ENCODE measurements around the gene MARCKSL1. TPM values are rescaled to one million over a fixed set of nuclear protein-coding genes. Genes with fewer than 3 reads are reported as not detected.
"Not testable (repeated sequence)": the region's sequence is repeated elsewhere in the genome, so short reads cannot be mapped to it uniquely, and the experiment has no call there.

The MARCKSL1 gene
- polyA plus RNA-seq, 2 donors: 3.6 to 6.0 TPM

DNA sequence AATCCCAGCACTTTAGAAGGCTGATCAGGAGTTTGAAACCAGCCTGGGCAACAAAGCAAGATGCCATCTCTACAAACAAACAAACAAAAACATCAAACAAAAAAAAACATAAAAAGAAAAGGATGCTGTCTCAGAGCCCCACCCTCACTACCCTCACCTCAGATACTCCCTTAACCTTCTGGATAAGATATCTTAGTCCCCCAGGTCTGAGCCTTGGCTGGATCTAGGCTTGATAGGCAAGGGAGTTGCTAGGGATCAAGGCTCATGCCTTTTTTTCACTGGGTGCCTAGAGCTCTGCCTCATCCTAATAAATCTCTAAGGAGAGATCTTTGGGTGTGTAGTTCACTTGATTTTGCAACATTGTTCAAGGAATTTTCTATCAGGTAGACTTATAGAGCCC lies 36.7 kb downstream of the MARCKSL1 start:
- Histone ChIP-seq H3K9me3 (ENCODE audit: control insufficient read depth in 2 of 2, insufficient read depth in 1 of 2, low read depth in 1 of 2, low read length in 1 of 2) (no peaks in the 10 kb centered on the region), H3K27ac (ENCODE audit: low read depth in 2 of 2, low read length in 1 of 2) (peak overlapping the region in 1 of 2 donors; percentile 7), H3K4me1 (ENCODE audit: control insufficient read depth in 2 of 2, insufficient read depth in 2 of 2, low read length in 1 of 2) (peaks cover 0 to 2% of the 10 kb centered on the region in 2 donors), H3K27me3 (ENCODE audit: control insufficient read depth in 1 of 2, insufficient read depth in 2 of 2, low read length in 2 of 2) (no peaks in the 10 kb centered on the region), H3K36me3 (ENCODE audit: control insufficient read depth in 2 of 2, insufficient read depth in 2 of 2, low read length in 1 of 2) (peaks cover 0 to 4% of the 10 kb centered on the region in 2 donors), H3K4me3 (ENCODE audit: low read depth in 1 of 2, low read length in 2 of 2) (no peak overlapping the region)

DNA sequence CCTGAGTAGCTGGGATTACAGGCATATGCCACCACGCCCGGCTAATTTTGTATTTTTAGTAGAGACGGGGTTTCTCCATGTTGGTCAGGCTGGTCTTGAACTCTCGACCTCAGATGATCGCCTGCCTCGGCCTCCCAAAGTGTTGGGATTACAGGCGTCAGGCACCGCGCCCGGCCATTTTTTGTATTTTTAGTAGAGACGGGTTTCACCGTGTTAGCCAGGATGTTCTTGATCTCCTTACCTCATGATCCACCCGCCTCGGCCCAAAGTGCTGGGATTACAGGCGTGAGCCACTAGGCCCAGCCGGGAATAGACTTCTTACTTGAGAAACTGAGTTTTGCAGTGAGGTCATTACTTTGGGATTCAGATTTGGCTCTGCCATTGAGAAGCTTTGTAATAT lies 37.8 kb downstream of the MARCKSL1 start:
- WGBS, 2 donors: 94 to 95% methylated on average over 16 of the region's 16 CpGs
- not testable (repeated sequence) for H3K36me3 ChIP-seq (ENCODE audit: control insufficient read depth in 2 of 2, insufficient read depth in 2 of 2, low read length in 1 of 2); H3K27me3 ChIP-seq (ENCODE audit: control insufficient read depth in 1 of 2, insufficient read depth in 2 of 2, low read length in 2 of 2); H3K4me3 ChIP-seq (ENCODE audit: low read depth in 1 of 2, low read length in 2 of 2); H3K4me1 ChIP-seq (ENCODE audit: control insufficient read depth in 2 of 2, insufficient read depth in 2 of 2, low read length in 1 of 2); H3K9me3 ChIP-seq (ENCODE audit: control insufficient read depth in 2 of 2, insufficient read depth in 1 of 2, low read depth in 1 of 2, low read length in 1 of 2)
- H3K27ac ChIP-seq (ENCODE audit: low read depth in 2 of 2, low read length in 1 of 2): peak overlapping the region in 1 of 2 donors; percentile 7

DNA sequence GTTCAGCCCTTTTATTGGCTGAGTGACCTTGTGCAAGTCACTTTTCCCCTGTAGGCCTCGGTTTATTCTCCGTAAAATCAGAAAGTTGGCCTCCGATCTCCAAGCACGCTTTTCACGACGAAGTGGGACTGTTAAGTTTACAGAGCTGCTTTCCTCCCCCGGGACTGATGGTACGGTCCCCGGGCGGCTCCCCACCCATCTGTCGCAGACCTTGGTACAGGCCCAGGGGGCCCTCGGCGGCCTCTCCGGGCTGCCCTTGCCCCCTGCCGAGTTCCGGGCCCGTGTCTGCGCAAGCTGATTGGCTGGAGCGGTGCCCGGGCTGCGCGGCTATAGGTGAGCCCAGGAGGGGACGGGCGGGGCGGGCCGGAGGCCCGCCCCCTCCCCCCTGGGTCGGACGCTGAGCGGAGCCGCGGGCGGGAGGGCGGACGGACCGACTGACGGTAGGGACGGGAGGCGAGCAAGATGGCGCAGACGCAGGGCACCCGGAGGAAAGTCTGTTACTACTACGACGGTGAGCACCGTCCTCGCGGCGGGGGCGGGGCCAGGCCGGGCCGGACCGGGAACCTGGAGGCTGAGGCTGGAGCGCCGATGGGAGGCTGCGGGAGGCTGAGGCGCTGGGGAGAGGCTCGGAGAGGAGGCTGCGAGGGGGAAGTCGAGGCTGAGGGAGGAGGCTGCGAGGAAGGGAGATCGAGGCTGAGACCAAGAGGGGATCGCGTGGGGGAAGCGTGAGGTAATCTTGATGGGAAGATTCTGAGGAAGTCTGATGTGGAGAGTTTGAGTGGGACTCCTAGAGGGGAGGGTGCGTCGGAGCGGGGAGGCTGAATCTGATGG lies 44.1 kb downstream of the MARCKSL1 start, which contains the start of gene HDAC1:
HDAC1 (plus strand) TSS at position 376 of the 831 bp plus-strand sequence; CDS start at position 463, 87 bp downstream.
- Histone ChIP-seq H3K4me1 (ENCODE audit: control insufficient read depth in 2 of 2, insufficient read depth in 2 of 2, low read length in 1 of 2) (peaks cover 2 to 5% of the 10 kb centered on the region in 2 donors), H3K9me3 (ENCODE audit: control insufficient read depth in 2 of 2, insufficient read depth in 1 of 2, low read depth in 1 of 2, low read length in 1 of 2) (peaks cover 0 to 3% of the 10 kb centered on the region in 2 donors), H3K27me3 (ENCODE audit: control insufficient read depth in 1 of 2, insufficient read depth in 2 of 2, low read length in 2 of 2) (no peaks in the 10 kb centered on the region), H3K36me3 (ENCODE audit: control insufficient read depth in 2 of 2, insufficient read depth in 2 of 2, low read length in 1 of 2) (no peaks in the 10 kb centered on the region), H3K4me3 (ENCODE audit: low read depth in 1 of 2, low read length in 2 of 2) (peak within 1 kb of the TSS; percentile 66 to 95), H3K27ac (ENCODE audit: low read depth in 2 of 2, low read length in 1 of 2) (peak within 1 kb of the TSS; percentile 92 to 94)
- WGBS, 2 donors: 0 to 1% methylated on average over 66 to 67 of the region's 67 CpGs

DNA sequence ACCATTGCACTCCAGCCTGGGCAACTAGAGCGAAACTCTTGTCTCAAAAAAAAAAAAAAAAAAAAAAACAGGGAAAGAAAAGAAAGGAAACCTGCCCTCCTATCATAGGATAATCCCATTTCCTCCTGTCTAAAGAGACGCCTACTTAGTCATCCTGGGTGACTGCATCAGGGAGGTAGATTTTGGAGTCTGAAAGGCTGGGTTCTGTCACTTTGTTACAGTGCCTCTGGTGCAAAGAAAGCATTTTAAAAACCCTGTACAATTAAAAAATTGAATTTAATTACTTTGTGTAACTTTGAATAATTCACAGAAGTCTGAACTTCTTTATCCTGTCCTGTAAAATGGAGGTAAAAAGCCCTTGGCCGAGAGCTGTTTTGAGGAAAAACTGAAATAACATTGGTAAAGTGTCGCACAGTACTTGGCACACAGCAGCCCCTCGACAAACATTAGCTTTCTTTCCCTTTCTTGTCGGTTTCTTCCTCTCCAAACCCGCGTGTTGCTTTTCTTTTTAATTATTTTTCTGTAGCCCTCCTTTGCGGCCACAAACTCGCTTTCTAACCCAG lies 44.8 kb downstream of the MARCKSL1 start:
- Histone ChIP-seq H3K4me1 (ENCODE audit: control insufficient read depth in 2 of 2, insufficient read depth in 2 of 2, low read length in 1 of 2) (peaks cover 2 to 5% of the 10 kb centered on the region in 2 donors), H3K9me3 (ENCODE audit: control insufficient read depth in 2 of 2, insufficient read depth in 1 of 2, low read depth in 1 of 2, low read length in 1 of 2) (peaks cover 0 to 3% of the 10 kb centered on the region in 2 donors), H3K27me3 (ENCODE audit: control insufficient read depth in 1 of 2, insufficient read depth in 2 of 2, low read length in 2 of 2) (no peaks in the 10 kb centered on the region), H3K36me3 (ENCODE audit: control insufficient read depth in 2 of 2, insufficient read depth in 2 of 2, low read length in 1 of 2) (no peaks in the 10 kb centered on the region), H3K4me3 (ENCODE audit: low read depth in 1 of 2, low read length in 2 of 2) (peak overlapping the region; percentile 66 to 95), H3K27ac (ENCODE audit: low read depth in 2 of 2, low read length in 1 of 2) (peak overlapping the region; percentile 92 to 94)
- 29 to 42% methylated on average over 10 of the region's 10 CpGs for WGBS, 2 donors

DNA sequence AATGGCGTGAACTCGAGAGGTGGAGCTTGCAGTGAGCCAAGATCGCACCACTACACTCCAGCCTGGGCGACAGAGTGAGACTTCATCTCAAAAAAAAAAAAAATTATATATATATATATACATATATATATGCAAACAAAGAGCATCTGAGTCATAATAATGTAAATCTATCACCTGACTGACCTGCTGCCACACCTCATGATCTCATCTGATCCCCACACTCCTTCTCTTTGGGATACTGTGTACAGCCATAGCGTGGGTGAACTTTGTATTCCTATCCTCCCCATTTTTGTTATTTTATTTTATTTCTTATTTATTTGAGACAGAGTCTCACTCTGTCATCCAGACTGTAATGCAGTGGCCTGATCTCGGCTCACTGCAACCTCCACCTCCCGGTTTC lies 46.8 kb downstream of the MARCKSL1 start:
- Histone ChIP-seq H3K27me3 (ENCODE audit: control insufficient read depth in 1 of 2, insufficient read depth in 2 of 2, low read length in 2 of 2) (no peaks in the 10 kb centered on the region), H3K4me1 (ENCODE audit: control insufficient read depth in 2 of 2, insufficient read depth in 2 of 2, low read length in 1 of 2) (peaks cover 2 to 3% of the 10 kb centered on the region in 2 donors), H3K27ac (ENCODE audit: low read depth in 2 of 2, low read length in 1 of 2) (peak overlapping the region; percentile 64 to 91), H3K36me3 (ENCODE audit: control insufficient read depth in 2 of 2, insufficient read depth in 2 of 2, low read length in 1 of 2) (no peaks in the 10 kb centered on the region), H3K4me3 (ENCODE audit: low read depth in 1 of 2, low read length in 2 of 2) (no peak overlapping the region), H3K9me3 (ENCODE audit: control insufficient read depth in 2 of 2, insufficient read depth in 1 of 2, low read depth in 1 of 2, low read length in 1 of 2) (peaks cover 0 to 3% of the 10 kb centered on the region in 2 donors)
- WGBS, 2 donors: 80 to 87% methylated on average over 7 of the region's 7 CpGs

DNA sequence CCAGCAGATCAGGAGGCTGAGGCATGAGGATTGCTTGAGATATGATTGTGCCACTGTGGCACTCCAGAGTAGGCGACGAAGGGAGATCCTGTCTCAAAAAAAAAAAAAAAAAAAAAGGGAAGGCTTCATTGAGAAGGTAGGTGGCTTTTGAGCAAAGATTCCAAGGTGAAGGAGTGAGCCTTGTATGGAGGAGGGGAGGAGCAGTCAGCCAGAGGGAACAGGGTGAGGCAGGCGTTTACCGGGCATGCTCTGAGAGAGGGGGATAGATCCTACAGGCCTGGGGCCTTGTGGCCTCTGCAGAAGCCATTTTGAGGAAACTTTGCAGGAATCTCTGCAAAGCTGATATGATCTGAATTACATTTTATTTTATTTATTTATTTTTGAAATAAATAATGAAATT lies 49.3 kb downstream of the MARCKSL1 start:
- no peaks in the 10 kb centered on the region for H3K9me3 ChIP-seq (ENCODE audit: control insufficient read depth in 2 of 2, insufficient read depth in 1 of 2, low read depth in 1 of 2, low read length in 1 of 2)
- H3K36me3 ChIP-seq (ENCODE audit: control insufficient read depth in 2 of 2, insufficient read depth in 2 of 2, low read length in 1 of 2): no peaks in the 10 kb centered on the region
- H3K27ac ChIP-seq (ENCODE audit: low read depth in 2 of 2, low read length in 1 of 2): no peak overlapping the region
- H3K27me3 ChIP-seq (ENCODE audit: control insufficient read depth in 1 of 2, insufficient read depth in 2 of 2, low read length in 2 of 2): no peaks in the 10 kb centered on the region
- WGBS, 2 donors: 92 to 94% methylated on average over 4 of the region's 4 CpGs
- no peak overlapping the region for H3K4me3 ChIP-seq (ENCODE audit: low read depth in 1 of 2, low read length in 2 of 2)
- peaks cover 0 to 2% of the 10 kb centered on the region in 2 donors for H3K4me1 ChIP-seq (ENCODE audit: control insufficient read depth in 2 of 2, insufficient read depth in 2 of 2, low read length in 1 of 2)

DNA sequence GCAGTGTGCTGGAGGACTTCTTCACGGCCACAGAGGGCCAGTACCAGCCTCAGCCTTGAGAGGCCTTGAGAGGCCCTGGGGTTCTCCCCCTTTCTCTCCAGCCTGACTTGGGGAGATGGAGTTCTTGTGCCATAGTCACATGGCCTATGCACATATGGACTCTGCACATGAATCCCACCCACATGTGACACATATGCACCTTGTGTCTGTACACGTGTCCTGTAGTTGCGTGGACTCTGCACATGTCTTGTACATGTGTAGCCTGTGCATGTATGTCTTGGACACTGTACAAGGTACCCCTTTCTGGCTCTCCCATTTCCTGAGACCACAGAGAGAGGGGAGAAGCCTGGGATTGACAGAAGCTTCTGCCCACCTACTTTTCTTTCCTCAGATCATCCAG lies 50.4 kb downstream of the MARCKSL1 start:
- 90 to 96% methylated on average over 3 of the region's 3 CpGs for WGBS, 2 donors
- H3K27ac ChIP-seq (ENCODE audit: low read depth in 2 of 2, low read length in 1 of 2): no peak overlapping the region
- H3K27me3 ChIP-seq (ENCODE audit: control insufficient read depth in 1 of 2, insufficient read depth in 2 of 2, low read length in 2 of 2): no peaks in the 10 kb centered on the region
- no peaks in the 10 kb centered on the region for H3K36me3 ChIP-seq (ENCODE audit: control insufficient read depth in 2 of 2, insufficient read depth in 2 of 2, low read length in 1 of 2)
- H3K4me3 ChIP-seq (ENCODE audit: low read depth in 1 of 2, low read length in 2 of 2): no peak overlapping the region
- peaks cover 0 to under 1% of the 10 kb centered on the region in 2 donors for H3K4me1 ChIP-seq (ENCODE audit: control insufficient read depth in 2 of 2, insufficient read depth in 2 of 2, low read length in 1 of 2)
- no peaks in the 10 kb centered on the region for H3K9me3 ChIP-seq (ENCODE audit: control insufficient read depth in 2 of 2, insufficient read depth in 1 of 2, low read depth in 1 of 2, low read length in 1 of 2)

DNA sequence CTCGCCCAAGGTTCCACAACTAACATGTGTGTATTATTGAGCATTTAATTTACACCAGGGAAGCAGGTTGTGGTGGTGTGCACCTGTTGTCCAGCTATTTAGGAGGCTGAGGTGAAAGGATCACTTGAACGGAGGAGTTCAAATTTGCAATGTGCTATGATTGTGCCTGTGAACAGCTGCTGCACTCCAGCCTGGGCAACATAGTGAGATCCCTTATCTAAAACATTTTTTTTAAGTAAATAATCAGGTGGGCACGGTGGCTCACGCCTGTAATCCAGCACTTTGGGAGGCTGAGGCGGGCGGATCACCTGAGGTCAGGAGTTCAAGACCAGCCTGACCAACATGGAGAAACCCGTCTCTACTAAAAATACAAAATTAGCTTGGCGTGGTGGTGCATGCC lies 51.3 kb downstream of the MARCKSL1 start:
- not testable (repeated sequence) for H3K27ac ChIP-seq (ENCODE audit: low read depth in 2 of 2, low read length in 1 of 2); H3K36me3 ChIP-seq (ENCODE audit: control insufficient read depth in 2 of 2, insufficient read depth in 2 of 2, low read length in 1 of 2); H3K27me3 ChIP-seq (ENCODE audit: control insufficient read depth in 1 of 2, insufficient read depth in 2 of 2, low read length in 2 of 2); H3K4me3 ChIP-seq (ENCODE audit: low read depth in 1 of 2, low read length in 2 of 2); H3K4me1 ChIP-seq (ENCODE audit: control insufficient read depth in 2 of 2, insufficient read depth in 2 of 2, low read length in 1 of 2); H3K9me3 ChIP-seq (ENCODE audit: control insufficient read depth in 2 of 2, insufficient read depth in 1 of 2, low read depth in 1 of 2, low read length in 1 of 2)
- WGBS, 2 donors: 91 to 92% methylated on average over 8 of the region's 8 CpGs
